UCSD-AML1 (cell line): ENCODE results near the gene ADRA2A.

Experiments
- DNase-seq: peaks from one replicate; lab custom pipeline; 2025; ENCODE audit not compliant: unreplicated experiment; lab: John Stamatoyannopoulos, UW

ADRA2A gene

DNA sequence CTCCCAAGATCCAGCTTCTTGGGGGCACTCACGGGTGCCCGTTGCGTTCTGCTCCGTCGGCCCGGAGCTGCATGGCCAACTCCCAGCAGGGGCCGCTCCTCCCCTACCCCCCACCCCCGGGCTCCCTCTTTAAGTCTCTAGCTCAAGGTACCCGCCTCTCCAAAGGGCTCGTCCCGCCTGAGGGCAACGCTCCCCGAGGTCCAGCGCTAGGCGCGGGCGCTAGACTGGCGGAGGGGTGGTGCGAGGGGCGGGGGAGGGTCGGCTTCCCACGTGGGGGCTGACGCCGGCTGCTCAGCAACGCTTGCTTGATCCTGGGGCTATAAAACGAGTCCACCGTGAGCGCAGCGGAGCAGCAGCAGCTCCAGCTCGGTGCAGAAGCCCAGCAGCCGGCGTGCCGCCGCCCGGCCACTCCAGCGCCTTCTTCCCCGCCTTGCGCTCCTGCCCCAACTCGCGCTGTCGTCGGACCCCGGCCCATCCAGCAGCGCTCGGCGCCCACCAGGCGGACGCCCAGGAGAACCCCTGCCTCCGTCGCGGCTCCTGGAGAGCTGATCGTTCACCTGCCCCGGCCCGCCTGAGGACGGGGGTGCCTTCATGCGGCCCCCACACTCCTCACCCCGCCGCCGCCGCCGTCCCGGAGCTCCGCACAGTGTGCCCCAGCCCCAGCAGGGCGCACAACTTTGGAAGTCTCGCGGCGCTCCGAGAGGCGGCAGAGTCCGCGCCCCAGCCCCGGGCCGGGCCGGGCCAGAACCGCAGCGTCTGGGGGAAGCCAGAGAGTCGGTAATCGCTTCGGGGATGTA is at the start of gene ADRA2A:
TSS of gene ADRA2A (plus strand) at position 348 of the 797 bp plus-strand sequence. CDS start 968 bp downstream, outside the sequence.
- DNase-seq, result peak; percentile 88

DNA sequence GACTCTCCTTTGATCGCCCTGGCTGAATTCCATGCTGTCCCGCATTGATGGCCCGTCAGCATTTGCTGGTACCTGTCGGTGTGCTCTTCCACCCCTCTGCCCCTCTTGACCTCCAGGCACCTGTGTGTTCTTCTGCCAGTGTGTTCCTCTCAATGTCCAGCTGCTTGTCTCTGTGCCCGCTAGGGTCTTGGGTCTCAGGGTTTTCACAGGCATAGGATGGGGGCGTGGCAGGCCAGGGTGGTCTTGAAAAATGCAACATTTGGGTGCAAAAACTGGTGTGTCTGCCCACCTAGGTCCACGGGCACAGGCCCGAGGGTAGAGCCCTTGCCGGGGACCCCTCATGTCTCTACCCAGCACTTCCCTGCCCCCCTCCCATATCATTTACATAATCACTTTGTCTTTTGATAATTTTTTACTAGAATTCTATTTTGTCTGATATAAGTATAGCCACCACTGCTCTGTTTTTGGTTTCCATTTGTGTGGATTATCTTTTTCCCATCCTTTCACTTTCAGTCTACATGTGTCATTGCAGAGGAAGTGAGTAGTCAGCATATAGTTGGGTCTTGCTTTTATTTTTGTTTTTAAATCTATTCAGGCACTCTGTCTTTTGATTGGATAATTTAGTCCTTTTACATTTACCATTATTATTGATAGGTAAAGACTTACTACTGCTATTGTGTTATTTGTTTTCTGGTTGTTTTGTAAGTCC is 46.6 kb upstream of the ADRA2A start:
- DNase-seq, result no peak

DNA sequence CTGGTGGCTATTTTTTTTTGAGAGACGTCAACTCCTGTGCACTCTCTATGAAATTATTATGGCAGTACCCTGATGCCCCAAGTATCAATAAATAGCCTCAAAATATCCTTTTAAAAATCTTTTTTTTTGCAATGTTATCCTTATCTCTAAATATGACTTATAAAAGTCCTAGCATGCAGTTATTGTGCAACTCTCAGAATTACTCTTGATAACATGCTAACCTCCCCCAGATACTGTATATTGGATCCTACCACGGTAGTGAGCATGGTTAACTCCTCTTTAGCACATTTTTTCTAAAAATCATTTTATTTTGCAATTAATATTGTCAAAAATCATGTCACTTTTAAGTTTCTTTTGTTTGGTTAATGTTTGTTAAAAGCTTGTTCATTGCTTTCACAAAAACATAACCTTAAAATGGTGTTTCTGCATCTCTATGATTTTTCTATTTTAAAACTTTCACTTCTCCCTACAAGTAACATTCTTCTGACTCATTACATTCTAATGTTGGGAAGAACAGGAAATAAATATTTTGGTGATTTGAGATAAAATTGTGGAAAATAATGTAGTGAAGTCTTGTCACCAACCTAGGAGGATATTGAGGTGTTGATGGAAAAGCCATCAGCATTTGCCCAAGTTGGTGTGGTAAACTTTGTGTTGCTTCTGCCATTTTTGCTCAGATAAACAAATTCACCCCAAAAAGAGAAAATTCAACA is 42.1 kb upstream of the ADRA2A start:
- DNase-seq, result no peak

DNA sequence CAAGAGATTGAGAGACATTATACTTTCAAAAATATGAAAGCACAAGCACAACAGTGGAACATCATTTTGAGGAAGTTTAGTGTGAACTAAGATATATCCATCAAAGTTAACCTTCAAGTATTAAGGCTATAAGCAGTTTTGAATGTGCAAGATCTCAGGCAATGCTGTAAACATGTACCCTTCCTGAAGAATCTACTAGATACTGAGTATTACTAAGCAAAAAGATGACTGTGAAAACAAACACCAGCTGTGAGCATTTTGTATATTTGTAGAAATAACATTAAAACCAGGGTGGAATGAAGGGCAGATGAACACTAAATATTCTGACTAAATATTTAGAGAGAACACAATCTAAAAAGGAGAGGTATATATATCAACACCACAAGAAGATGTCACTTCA is 41.3 kb upstream of the ADRA2A start:
- no peak for DNase-seq

DNA sequence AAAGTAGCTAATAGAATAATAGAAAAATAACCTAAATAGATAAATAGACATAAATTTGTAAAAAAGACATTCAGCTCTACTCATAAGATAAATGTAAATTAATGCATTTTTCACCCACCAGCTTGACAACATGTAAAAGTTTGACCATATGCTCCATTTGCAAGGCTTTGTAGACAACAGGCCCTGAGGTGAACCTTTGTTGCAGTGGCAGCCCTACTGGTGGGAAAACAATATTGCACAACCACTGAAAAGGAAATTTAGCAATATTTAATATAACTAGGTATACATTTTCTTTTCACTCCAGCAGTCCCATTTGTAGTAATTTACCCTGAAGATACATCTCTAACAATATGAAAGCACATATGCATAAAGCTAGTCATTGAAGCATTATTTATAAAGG is 39.0 kb upstream of the ADRA2A start:
- no peak for DNase-seq

DNA sequence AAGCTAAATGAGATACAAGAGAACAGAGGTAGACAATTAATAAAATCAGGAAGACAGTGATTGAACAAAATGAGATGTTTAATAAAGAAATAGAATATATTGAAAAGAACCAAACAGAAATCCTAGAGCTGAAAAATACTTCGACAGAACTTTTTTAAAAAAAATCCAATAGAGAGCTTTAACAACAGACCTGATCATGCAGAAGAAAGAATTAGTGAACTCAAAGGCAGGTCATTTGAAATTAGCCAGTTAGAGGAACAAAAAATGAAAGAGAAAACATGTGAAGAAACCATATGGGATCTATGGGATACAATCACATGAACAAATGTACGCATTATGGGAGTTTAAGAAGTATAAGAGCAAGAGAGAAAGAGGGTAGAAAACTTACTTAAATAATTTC is 37.3 kb upstream of the ADRA2A start:
- no peak for DNase-seq

DNA sequence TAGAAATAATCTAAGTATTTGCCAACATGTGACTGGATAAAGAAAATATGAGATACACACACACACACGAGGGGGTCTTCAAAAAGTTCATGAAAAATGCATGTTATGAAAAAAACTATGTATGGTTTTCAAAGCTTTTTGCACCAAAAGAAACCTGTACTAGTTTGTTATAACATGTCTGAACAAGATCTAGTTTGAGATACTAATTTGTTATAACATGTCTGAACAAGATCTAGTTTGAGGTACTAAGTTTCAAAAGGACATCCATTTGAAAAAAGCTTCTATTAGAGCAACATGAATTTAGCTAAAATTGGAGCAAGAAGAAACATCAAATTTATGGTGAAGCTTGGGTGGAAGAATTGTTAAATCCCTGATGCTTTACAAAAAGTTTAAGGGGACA is 19.8 kb upstream of the ADRA2A start:
- DNase-seq, result no peak

DNA sequence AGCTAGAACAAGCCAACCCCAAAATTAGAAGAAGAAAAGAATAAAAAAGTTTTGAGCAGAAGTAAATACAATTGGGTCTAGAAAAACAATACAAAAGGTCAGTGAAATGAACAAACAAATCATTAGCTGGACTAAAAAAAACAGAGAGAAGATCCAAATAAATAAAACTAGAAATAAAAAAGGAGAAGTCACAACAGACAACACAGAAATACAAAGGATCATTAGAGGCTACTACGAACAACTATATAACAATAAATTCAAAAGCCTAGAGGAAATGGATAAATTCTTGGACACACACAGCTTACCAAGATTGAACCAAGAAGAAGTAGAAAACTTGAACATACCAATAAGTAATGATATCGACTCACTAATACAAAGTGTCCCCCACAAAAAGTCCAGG is 13.4 kb upstream of the ADRA2A start:
- DNase-seq, result no peak

DNA sequence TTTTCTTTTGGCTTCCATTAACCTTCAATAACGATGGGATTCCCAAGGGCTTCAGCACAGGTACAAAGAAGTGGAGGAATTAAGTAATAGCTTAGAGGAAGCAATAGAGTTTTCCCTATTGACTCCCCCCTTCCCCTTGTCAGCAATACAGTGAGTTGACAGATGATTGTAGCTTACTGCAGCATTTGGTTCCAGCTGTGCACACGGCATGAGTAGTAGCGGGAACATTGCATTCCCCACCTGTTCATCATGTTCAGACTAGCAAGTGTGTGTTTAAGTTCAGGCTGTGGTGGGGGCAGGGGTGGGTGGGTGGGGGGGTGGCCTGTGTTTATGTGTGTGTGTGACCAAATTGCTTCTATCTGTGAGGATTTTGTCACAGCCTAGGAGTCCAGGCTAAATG is 4.6 kb upstream of the ADRA2A start:
- no peak for DNase-seq

DNA sequence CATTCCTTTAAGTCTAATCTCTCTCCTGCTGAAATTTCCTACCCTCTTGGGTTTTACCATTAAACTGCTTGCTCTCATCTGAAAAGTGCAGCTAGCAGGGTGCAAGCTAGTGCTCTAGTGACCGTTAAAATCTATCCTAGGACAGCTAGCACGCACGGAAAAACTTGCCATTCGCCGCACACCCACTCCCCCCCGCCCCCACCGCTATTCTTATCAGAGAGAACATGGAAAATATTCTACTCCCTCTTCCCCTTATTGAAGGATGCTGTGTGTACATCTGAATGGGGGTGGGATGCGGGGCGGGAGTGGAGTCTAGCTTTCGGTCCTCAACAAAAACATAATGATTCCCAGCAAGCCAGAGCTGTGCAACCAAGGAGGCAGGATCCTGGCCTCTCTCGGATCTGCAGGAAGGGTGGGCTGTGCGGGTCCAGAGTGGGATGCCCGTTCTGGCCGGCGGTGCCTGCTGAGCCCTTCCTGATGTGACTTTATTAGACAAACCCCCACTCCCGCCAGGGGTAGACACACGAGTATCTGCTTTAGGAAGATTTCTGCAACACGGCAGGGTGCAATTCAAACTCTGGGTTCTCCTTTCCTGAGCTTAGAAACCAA is 1.1 kb upstream of the ADRA2A start:
- DNase-seq, result no peak

DNA sequence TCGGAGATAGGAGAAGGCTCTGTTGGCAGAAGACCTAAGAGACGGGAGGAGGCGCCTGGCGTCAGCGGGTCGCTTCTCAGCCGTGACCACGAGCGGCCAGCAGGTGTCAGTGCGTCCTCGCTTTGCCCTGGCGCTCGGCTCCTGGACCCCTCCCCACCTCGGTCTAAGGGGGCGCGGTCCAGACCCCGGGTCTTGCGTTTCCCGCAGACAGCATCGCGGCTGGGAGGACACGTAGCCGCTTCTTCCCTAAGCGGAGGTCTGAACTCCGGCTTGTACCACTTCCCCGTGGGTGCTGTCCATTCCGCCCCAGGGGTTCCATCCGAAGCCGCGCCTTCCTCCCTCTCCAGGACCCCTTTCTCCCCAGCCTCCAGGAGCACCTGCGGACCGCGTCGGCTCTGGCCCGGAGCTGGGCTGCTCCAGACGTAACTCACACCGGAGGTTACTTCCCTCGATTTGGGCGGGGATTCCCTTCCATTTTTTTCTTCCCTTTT is 593 bp upstream of the ADRA2A start:
- DNase-seq, result peak; percentile 83

DNA sequence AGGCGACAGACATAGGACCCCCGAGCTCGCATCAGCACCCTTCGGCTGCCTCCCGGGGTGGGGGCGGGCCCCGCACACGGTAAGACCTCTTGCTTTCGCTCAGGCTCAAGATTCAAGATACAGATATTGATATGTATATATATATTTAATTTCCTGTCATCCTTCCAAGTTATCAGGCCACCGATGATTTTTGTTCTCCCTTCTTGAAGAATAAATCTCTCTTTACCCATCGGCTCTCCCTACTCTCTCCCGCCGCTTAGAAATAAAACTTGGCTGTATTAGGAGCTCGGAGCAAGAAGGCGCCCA is 603 bp downstream of the ADRA2A start:
- no peak for DNase-seq

DNA sequence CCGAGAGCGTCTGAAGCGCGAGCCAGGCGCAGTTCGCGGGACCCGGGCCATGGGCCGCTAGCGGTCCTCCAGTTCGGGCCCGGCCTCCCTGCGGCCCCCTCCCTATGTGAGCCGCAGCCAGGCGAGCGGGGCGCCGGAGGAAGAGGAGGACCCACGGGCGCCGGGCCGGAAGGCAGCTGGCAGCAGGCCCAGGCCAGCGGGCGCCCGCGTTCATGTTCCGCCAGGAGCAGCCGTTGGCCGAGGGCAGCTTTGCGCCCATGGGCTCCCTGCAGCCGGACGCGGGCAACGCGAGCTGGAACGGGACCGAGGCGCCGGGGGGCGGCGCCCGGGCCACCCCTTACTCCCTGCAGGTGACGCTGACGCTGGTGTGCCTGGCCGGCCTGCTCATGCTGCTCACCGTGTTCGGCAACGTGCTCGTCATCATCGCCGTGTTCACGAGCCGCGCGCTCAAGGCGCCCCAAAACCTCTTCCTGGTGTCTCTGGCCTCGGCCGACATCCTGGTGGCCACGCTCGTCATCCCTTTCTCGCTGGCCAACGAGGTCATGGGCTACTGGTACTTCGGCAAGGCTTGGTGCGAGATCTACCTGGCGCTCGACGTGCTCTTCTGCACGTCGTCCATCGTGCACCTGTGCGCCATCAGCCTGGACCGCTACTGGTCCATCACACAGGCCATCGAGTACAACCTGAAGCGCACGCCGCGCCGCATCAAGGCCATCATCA is 1.1 kb downstream of the ADRA2A start:
- DNase-seq, result peak; percentile 74

DNA sequence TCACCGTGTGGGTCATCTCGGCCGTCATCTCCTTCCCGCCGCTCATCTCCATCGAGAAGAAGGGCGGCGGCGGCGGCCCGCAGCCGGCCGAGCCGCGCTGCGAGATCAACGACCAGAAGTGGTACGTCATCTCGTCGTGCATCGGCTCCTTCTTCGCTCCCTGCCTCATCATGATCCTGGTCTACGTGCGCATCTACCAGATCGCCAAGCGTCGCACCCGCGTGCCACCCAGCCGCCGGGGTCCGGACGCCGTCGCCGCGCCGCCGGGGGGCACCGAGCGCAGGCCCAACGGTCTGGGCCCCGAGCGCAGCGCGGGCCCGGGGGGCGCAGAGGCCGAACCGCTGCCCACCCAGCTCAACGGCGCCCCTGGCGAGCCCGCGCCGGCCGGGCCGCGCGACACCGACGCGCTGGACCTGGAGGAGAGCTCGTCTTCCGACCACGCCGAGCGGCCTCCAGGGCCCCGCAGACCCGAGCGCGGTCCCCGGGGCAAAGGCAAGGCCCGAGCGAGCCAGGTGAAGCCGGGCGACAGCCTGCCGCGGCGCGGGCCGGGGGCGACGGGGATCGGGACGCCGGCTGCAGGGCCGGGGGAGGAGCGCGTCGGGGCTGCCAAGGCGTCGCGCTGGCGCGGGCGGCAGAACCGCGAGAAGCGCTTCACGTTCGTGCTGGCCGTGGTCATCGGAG is 1.8 kb downstream of the ADRA2A start:
- DNase-seq, result no peak

DNA sequence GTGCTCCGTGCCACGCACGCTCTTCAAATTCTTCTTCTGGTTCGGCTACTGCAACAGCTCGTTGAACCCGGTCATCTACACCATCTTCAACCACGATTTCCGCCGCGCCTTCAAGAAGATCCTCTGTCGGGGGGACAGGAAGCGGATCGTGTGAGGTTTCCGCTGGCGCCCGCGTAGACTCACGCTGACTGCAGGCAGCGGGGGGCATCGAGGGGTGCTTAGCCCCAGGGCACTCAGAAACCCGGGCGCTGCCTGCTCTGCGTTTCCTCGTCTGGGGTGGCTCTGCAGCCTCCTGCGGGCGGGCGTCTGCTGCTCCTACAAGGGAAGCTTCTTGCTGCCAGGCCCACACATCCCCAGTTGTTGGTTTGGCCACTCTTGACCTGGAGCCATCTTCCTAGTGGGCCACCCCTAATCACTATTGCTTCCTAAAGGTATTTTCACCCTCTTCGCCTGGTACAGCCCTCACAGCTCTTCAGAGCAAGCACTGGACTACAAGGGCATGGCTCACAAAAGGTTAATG is 2.5 kb downstream of the ADRA2A start:
- DNase-seq, result no peak

DNA sequence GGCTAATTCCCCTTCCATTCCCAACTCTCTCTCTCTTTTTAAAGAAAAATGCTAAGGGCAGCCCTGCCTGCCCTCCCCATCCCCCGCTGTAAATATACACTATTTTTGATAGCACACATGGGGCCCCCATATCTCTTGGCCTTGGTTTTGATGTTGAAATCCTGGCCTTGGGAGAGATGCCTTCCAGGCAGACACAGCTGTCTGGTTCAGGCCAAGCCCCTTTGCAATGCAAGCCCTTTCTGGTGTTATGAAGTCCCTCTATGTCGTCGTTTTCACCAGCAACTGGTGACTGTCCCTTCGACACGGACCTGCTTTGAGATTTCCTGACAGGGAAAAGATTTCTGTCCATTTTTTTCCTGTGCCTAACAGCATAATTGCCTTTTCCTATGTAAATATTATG is 3.0 kb downstream of the ADRA2A start:
- no peak for DNase-seq

DNA sequence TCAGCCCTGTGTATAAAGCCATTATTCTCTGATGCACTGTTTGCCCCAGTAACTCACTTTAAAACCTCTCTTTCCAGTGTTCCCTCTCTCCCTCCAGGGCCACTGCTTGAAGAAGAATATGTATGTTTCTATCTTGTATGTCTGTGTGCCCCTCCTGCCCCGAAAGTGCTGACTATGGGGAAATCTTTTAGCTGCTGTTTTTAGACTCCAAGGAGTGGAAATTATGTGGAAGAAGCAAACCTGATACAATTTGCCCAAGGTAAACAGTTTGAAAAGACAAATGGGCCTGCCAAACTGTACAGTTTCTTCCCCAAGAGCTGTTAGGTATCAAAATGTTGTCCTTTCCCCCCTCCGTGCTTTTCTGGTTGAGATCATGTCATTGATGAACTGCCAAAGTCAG is 3.4 kb downstream of the ADRA2A start:
- no peak for DNase-seq

DNA sequence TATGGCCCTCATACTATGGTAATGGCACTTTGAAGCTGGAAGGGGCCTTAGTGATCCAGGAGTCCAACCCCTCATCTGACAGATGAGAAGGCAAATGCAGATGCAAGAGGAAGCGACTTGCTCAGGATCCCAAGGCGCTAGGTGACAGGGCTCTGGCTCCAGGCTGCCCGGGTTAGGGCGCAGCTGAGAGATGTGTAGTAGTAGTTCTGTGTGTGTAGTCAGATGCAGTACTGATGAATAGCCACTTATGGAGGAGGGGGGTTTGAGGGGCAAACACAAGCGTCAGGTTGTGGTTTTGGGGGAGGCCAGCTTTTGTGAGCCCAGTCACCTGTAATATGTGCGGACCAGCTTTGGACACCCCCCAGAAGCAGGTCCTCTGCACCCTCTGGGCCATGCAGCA is 4.8 kb downstream of the ADRA2A start:
- no peak for DNase-seq

DNA sequence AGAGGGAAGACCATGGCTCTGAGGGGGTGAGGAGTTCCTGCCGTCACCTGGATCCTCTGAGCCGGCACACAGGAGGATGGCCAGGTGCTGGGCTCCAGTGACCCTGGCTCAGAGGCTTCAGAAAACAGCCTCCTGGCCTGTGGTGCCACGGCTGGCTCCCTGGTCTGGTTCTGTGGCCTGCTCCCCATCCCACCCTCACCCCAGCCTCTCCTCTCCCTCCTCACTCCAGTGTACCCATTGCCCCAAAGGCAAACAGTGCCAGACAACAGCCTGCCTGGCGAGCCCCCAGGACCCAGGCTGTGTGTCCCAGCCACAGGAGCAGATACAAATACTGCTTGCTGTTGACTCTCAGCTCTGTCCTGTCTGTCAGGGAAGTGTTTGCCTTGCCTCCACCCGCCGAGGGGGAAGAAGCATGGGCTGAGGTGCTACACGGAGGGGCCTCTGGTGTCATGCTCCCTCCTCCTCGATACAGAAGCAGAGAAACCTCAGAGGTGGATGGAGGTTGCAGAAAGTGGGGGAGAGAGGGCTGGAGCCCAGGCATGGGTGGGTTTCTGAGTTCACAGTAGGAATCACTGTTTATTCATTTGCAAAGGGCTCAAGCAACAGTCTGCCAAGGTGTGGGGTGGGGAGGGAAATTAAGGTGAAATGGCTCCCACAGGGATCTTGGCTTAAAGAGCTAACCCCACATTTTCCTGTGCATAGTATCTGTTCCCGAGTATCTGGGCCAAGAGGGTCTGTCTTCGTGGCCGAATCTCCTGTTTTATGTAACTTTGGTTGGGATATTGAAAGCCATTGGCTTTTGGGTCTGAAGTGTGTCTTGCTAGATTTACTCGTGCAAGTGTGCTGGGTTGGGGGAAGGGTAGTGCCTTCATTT is 5.5 kb downstream of the ADRA2A start:
- no peak for DNase-seq
